Tibial artery (tissue), 4 donors: ENCODE data around the gene MINK1.

ENCODE experiments used
- DNase-seq, 2 donors: peaks; one replicate each; pipeline ENCODE4 v3.0.0-alpha.2; 2019
- H3K27ac ChIP-seq, 2 donors: fragments of 200-600 bp; sonication (generic) in 1 of 2; 1 replicate in 1 of 2; 2 replicates in 1 of 2; pipeline ENCODE4 v1.5.1; 2018 to 2019; ENCODE audit warnings: mild to moderate bottlenecking in 1 of 2
- H3K27me3 ChIP-seq, 2 donors: fragments of 200-600 bp; sonication (generic) in 1 of 2; one replicate each; pipeline versions ENCODE4 v1.5.1 to v1.6.0; 2016 to 2019
- H3K36me3 ChIP-seq, 3 donors: fragments of 200-600 bp; sonication (generic) in 2 of 3; one replicate each; pipeline ENCODE4 v1.5.1; 2016 to 2019; ENCODE audit warnings: mild to moderate bottlenecking in 2 of 3
- H3K4me1 ChIP-seq, 4 donors: fragments of 200-600 bp; sonication (generic) in 2 of 4; 1 replicate in 3 of 4; 2 replicates in 1 of 4; pipeline ENCODE4 v1.5.1; 2016 to 2019
- H3K4me3 ChIP-seq, 2 donors: fragments of 200-600 bp; sonication (generic) in 1 of 2; 1 replicate in 1 of 2; 2 replicates in 1 of 2; pipeline ENCODE4 v1.5.1; 2018 to 2019; ENCODE audit warnings: mild to moderate bottlenecking in 2 of 2
- H3K9me3 ChIP-seq, 3 donors: fragments of 200-600 bp; sonication (generic) in 1 of 3; one replicate each; pipeline ENCODE4 v1.5.1; 2016 to 2019
- CTCF ChIP-seq, 2 experiments: fragments of 200-600 bp in 1 of 2; fragments of 450-650 bp in 1 of 2; IDR thresholded peaks; one replicate each; pipeline ENCODE4 v1.5.1; 2017 to 2019; ENCODE audit warnings: antibody characterized with exemption in 2 of 2, mild to moderate bottlenecking in 1 of 2, moderate library complexity in 1 of 2
- intact Hi-C: fragments of 100-400 bp; cut with DNase I; formaldehyde crosslinking; loops from one replicate; pipeline ENCODE4 v1.15.0; 2023; ENCODE audit warnings: low total_unique reads

Gene MINK1

GRCh38 chr17:4872786-4873185, 39.6 kb downstream of the MINK1 start:
- Histone ChIP-seq H3K36me3 (peaks cover 0 to 12% (median 3%) of the 10 kb centered on the region in 3 donors), H3K27ac (no peak overlapping the region), H3K9me3 (no peaks in the 10 kb centered on the region), H3K27me3 (no peaks in the 10 kb centered on the region), H3K4me3 (no peak overlapping the region), H3K4me1 (peaks cover 0 to 3% (median 0%) of the 10 kb centered on the region in 4 donors)
- TF ChIP-seq CTCF (IDR thresholded peaks at IDR 0.05) = no peak
- DNase-seq = no peak
- intact Hi-C loops = no loop called here

- Histone ChIP-seq H3K36me3 (peaks cover 6 to 37% (median 9%) of the 10 kb centered on the region in 3 donors), H3K27ac (no peak overlapping the region)
Measured at GRCh38 chr17:4877089-4877488, 43.9 kb downstream of the MINK1 start.

GRCh38 chr17:4879601-4880000, 46.5 kb downstream of the MINK1 start:
- peaks cover 12 to 56% (median 15%) of the 10 kb centered on the region in 3 donors for H3K36me3 ChIP-seq
- DNase-seq = no peak
- no peak overlapping the region for H3K4me3 ChIP-seq
- H3K27ac ChIP-seq = no peak overlapping the region
- H3K4me1 ChIP-seq = peaks cover 0 to 9% (median 0%) of the 10 kb centered on the region in 4 donors
- no peaks in the 10 kb centered on the region for H3K9me3 ChIP-seq
- H3K27me3 ChIP-seq = no peaks in the 10 kb centered on the region
- intact Hi-C loops = no loop called here
- TF ChIP-seq CTCF (IDR thresholded peaks at IDR 0.05) = no peak

More at GRCh38 chr17:4877089-4877488, 43.9 kb downstream of the MINK1 start:
- DNase-seq = no peak
- no peaks in the 10 kb centered on the region for H3K27me3 ChIP-seq
- TF ChIP-seq CTCF (IDR thresholded peaks at IDR 0.05) = no peak
- intact Hi-C loops = no loop called here
- H3K4me3 ChIP-seq = no peak overlapping the region
- peaks cover 0 to 8% (median 0%) of the 10 kb centered on the region in 4 donors for H3K4me1 ChIP-seq
- H3K9me3 ChIP-seq = no peaks in the 10 kb centered on the region

GRCh38 chr17:4880857-4881256, 47.7 kb downstream of the MINK1 start:
- Histone ChIP-seq H3K4me3 (no peak overlapping the region), H3K4me1 (peaks cover 0 to 9% (median 0%) of the 10 kb centered on the region in 4 donors), H3K27ac (no peak overlapping the region), H3K9me3 (no peaks in the 10 kb centered on the region), H3K36me3 (peaks cover 24 to 63% (median 27%) of the 10 kb centered on the region in 3 donors), H3K27me3 (no peaks in the 10 kb centered on the region)
- intact Hi-C loops = loop anchor here (5.0 to 10.0 kb wide), 2 partner anchors 46 to 94 kb away; partner anchors contain the start of genes GLTPD2, MINK1 and VMO1
- no peak for TF ChIP-seq CTCF (IDR thresholded peaks at IDR 0.05)
- DNase-seq = no peak

GRCh38 chr17:4881761-4882555, 48.8 kb downstream of the MINK1 start:
- Histone ChIP-seq H3K27ac (no peak overlapping the region), H3K4me1 (peaks cover 0 to 9% (median 0%) of the 10 kb centered on the region in 4 donors), H3K9me3 (no peaks in the 10 kb centered on the region), H3K27me3 (no peaks in the 10 kb centered on the region), H3K36me3 (peaks cover 35 to 74% (median 38%) of the 10 kb centered on the region in 3 donors), H3K4me3 (no peak overlapping the region)
- DNase-seq = no peak
- intact Hi-C loops = loop anchor here (5.0 to 10.0 kb wide), 2 partner anchors 47 to 95 kb away; partner anchors contain the start of genes GLTPD2, MINK1 and VMO1
- peak; percentile 48 to 58 for TF ChIP-seq CTCF (IDR thresholded peaks at IDR 0.05)
